Thyroid gland (tissue), 4 donors: Measurements from ENCODE around the gene SORCS2.

Experiments used
- CTCF ChIP-seq, 6 experiments: fragments of 200-600 bp in 3 of 6; fragments of 450-650 bp in 3 of 6; sonication (generic) in 3 of 6; IDR thresholded peaks; one replicate each; pipeline ENCODE4 v1.5.1; 2016 to 2019; ENCODE audit warnings: antibody characterized with exemption in 6 of 6, mild to moderate bottlenecking in 2 of 6, inconsistent platforms in 1 of 6, moderate library complexity in 1 of 6
- POLR2A ChIP-seq, 2 donors: fragments of 450-650 bp; IDR thresholded peaks; one replicate each; pipeline ENCODE4 v1.6.1; 2017; ENCODE audit warnings: antibody characterized with exemption in 2 of 2, mild to moderate bottlenecking in 2 of 2, moderate library complexity in 1 of 2

DNA sequence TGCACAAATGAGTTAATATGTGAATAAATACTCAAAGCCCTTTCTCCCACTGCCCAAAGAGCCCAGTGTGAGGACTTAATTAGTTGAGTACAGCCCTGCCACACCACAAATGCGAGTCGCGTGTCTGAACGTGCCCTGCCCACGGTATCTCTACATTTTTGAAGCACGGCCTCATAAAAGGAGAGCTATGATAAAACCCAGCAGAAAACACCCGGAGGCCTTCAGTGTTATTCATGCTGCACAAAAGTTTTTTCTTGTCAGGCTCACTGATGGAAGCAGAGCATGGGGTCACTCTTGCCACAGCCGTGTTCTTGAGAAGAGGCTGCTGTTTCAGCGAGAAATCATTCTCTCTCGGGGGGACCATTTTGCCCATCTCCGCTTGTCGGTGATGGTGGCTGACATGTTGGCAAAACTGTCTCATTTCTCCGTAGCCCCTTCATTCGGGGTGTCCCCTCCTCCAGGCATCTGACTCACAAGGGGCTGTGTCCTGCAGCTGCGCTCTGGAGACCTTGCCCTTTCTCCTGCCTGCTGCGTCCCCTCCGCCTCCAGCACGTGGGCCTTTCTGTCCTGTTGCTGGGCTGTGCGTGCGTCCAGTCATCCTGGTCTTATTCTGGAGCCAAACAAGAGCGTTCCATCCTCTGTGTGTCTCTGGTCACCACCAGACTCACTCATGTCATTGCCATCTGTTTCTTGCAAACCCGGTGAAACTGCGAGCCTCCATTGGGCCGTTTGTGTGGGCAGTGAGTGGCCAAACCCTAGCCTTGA lies 88.8 kb downstream of the SORCS2 start:
- TF ChIP-seq CTCF (IDR thresholded peaks at IDR 0.05) (no peak), POLR2A (IDR thresholded peaks at IDR 0.05) (no peak)
